Measurements from ENCODE around the gene TNFAIP3. TPM values are rescaled to one million over a fixed set of nuclear protein-coding genes. Genes with fewer than 3 reads are reported as not detected.
"Not testable (repeated sequence)": the region's sequence is repeated elsewhere in the genome, so short reads cannot be mapped to it uniquely, and the experiment has no call there.

TNFAIP3 gene
- total RNA-seq, 1 donor from 2014 or later: 6.3 TPM

DNA sequence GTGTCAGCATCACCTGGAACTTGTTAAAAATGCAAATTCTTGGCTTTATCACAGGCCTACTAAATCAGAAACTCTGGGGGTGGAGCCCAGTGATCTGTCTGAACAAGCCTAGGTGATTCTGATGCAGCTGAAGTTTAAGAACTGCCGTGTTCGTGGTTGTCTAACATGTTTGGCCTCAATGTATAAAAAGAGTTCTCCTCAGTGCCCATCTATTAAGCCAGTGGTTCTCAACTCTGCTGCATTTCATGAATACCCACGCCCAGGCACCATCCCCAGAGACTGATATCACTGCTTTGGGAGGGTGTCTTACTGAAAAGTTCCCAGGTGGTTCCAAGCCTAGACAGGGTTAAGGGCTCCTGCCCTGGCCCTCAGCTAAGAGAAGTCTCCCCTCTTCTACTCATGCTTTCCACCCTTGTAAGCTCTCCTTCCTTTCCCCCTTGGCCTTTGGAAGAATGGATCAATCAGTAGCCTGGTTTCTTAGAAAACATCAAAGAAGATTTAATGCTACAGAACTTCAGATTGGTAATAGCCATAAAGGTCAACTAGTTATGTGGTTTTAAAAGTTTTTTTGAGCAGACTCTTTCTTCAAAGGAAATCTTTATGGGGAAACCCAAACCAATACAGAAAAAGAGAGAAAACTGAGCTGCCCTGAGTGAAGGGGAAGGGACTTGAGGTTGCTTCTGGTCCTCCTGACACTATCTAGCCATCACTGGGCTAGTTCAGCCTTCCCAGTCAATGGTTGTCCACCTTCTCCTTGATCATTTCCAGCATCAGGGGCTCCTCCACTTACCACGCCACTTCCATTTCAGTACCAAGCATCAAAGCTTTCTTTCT lies 38.9 kb upstream of the TNFAIP3 start:
- Histone ChIP-seq H3K4me3 (ENCODE audit: low read length in 3 of 3) (no peak overlapping the region), H3K36me3 (ENCODE audit: control insufficient read depth in 3 of 3, insufficient read depth in 3 of 3, low read length in 3 of 3) (no peaks in the 10 kb centered on the region), H3K9ac (ENCODE audit: low read depth in 1 of 3, low read length in 3 of 3) (no peak overlapping the region), H3K4me1 (ENCODE audit: control insufficient read depth in 3 of 3, insufficient read depth in 3 of 3, low read length in 3 of 3) (peaks cover 0 to 3% (median 0%) of the 10 kb centered on the region in 3 donors), H3K27ac (ENCODE audit: low read depth, low read length) (no peak overlapping the region), H3K9me3 (ENCODE audit: control insufficient read depth in 3 of 3, low read length in 3 of 3) (no peaks in the 10 kb centered on the region), H3K27me3 (ENCODE audit: control insufficient read depth in 3 of 3, insufficient read depth in 3 of 3, low read length in 3 of 3) (no peaks in the 10 kb centered on the region)

- Histone ChIP-seq H3K36me3 (ENCODE audit: control insufficient read depth in 3 of 3, insufficient read depth in 3 of 3, low read length in 3 of 3) (no peaks in the 10 kb centered on the region), H3K27ac (ENCODE audit: low read depth, low read length) (no peak overlapping the region), H3K27me3 (ENCODE audit: control insufficient read depth in 3 of 3, insufficient read depth in 3 of 3, low read length in 3 of 3) (no peaks in the 10 kb centered on the region), H3K9me3 (ENCODE audit: control insufficient read depth in 3 of 3, low read length in 3 of 3) (no peaks in the 10 kb centered on the region), H3K4me3 (ENCODE audit: low read length in 3 of 3) (no peak overlapping the region), H3K9ac (ENCODE audit: low read depth in 1 of 3, low read length in 3 of 3) (no peak overlapping the region), H3K4me1 (ENCODE audit: control insufficient read depth in 3 of 3, insufficient read depth in 3 of 3, low read length in 3 of 3) (peaks cover 0 to 3% (median 0%) of the 10 kb centered on the region in 3 donors)
These were observed 37.4 kb upstream of the TNFAIP3 start for GRCh38 chr6:137829641-137830083.

DNA sequence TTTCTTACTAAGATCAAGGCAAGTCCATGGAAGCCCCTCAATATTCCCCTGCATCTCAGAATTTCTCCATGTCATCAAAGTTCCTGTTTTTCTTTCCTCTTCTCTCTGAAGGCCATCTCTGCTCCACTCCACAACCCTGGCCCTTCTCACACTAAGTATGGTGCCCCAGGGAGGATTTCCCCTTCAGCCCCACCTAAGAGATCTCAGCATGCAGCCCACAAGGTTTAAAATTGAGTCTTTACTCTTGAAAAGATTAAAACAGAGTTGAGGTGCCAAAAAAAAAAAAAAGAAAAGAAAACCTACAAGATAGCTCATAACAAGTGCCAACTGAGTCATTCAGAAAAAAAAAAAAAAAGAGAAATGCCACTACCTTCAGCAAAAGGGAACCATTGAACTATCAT lies 36.5 kb upstream of the TNFAIP3 start:
- no peaks in the 10 kb centered on the region for H3K36me3 ChIP-seq (ENCODE audit: control insufficient read depth in 3 of 3, insufficient read depth in 3 of 3, low read length in 3 of 3)
- H3K9ac ChIP-seq (ENCODE audit: low read depth in 1 of 3, low read length in 3 of 3): no peak overlapping the region
- H3K27ac ChIP-seq (ENCODE audit: low read depth, low read length): no peak overlapping the region
- no peaks in the 10 kb centered on the region for H3K9me3 ChIP-seq (ENCODE audit: control insufficient read depth in 3 of 3, low read length in 3 of 3)
- no peaks in the 10 kb centered on the region for H3K4me1 ChIP-seq (ENCODE audit: control insufficient read depth in 3 of 3, insufficient read depth in 3 of 3, low read length in 3 of 3)
- no peaks in the 10 kb centered on the region for H3K27me3 ChIP-seq (ENCODE audit: control insufficient read depth in 3 of 3, insufficient read depth in 3 of 3, low read length in 3 of 3)
- no peak overlapping the region for H3K4me3 ChIP-seq (ENCODE audit: low read length in 3 of 3)

GRCh38 chr6:137832110-137832509 lies 34.9 kb upstream of the TNFAIP3 start:
- no peak overlapping the region for H3K27ac ChIP-seq (ENCODE audit: low read depth, low read length)
- no peaks in the 10 kb centered on the region for H3K36me3 ChIP-seq (ENCODE audit: control insufficient read depth in 3 of 3, insufficient read depth in 3 of 3, low read length in 3 of 3)
- H3K9ac ChIP-seq (ENCODE audit: low read depth in 1 of 3, low read length in 3 of 3): no peak overlapping the region
- no peaks in the 10 kb centered on the region for H3K27me3 ChIP-seq (ENCODE audit: control insufficient read depth in 3 of 3, insufficient read depth in 3 of 3, low read length in 3 of 3)
- no peaks in the 10 kb centered on the region for H3K9me3 ChIP-seq (ENCODE audit: control insufficient read depth in 3 of 3, low read length in 3 of 3)
- H3K4me1 ChIP-seq (ENCODE audit: control insufficient read depth in 3 of 3, insufficient read depth in 3 of 3, low read length in 3 of 3): no peaks in the 10 kb centered on the region
- H3K4me3 ChIP-seq (ENCODE audit: low read length in 3 of 3): no peak overlapping the region

DNA sequence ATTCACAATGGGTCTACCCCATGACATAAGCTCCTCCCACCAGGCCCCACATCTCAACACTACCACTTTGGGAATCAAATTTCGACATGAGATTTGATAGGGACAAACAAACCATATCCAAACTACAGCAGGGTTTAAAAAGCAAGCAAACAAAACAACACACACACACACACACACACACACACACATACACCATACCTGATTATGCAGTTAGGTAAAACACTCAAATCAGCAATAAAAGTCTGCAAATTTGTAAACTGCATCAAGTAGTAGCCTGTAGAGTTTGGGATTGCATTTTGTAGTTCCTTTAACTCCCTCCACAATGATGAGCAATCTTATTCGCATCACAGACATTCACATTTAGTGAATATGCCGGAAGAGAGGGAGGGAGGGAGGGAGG lies 32.6 kb upstream of the TNFAIP3 start:
- no peak overlapping the region for H3K4me3 ChIP-seq (ENCODE audit: low read length in 3 of 3)
- no peaks in the 10 kb centered on the region for H3K36me3 ChIP-seq (ENCODE audit: control insufficient read depth in 3 of 3, insufficient read depth in 3 of 3, low read length in 3 of 3)
- H3K9me3 ChIP-seq (ENCODE audit: control insufficient read depth in 3 of 3, low read length in 3 of 3): no peaks in the 10 kb centered on the region
- no peak overlapping the region for H3K9ac ChIP-seq (ENCODE audit: low read depth in 1 of 3, low read length in 3 of 3)
- H3K27me3 ChIP-seq (ENCODE audit: control insufficient read depth in 3 of 3, insufficient read depth in 3 of 3, low read length in 3 of 3): no peaks in the 10 kb centered on the region
- H3K4me1 ChIP-seq (ENCODE audit: control insufficient read depth in 3 of 3, insufficient read depth in 3 of 3, low read length in 3 of 3): no peaks in the 10 kb centered on the region
- H3K27ac ChIP-seq (ENCODE audit: low read depth, low read length): no peak overlapping the region

DNA sequence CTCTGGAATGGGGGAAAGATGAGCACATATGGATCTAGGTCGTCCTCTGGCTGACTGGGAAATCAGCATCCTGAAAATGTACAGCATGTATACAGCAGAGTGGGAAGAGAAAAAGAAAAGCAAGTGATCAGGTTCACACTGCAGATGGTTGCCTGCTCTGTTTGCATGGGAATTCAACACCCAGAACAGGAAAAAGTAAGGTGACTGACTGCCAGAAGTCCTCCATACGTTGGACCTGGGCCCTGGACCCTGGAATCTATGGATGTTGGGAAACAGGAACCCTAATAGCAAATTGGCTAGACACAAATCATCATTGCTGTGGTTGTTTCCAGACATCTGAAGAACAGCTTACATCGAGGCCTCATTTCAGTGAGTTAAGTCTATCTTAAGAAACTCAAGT lies 30.3 kb upstream of the TNFAIP3 start:
- H3K27me3 ChIP-seq (ENCODE audit: control insufficient read depth in 3 of 3, insufficient read depth in 3 of 3, low read length in 3 of 3): no peaks in the 10 kb centered on the region
- H3K27ac ChIP-seq (ENCODE audit: low read depth, low read length): no peak overlapping the region
- no peak overlapping the region for H3K4me3 ChIP-seq (ENCODE audit: low read length in 3 of 3)
- H3K9me3 ChIP-seq (ENCODE audit: control insufficient read depth in 3 of 3, low read length in 3 of 3): no peaks in the 10 kb centered on the region
- H3K4me1 ChIP-seq (ENCODE audit: control insufficient read depth in 3 of 3, insufficient read depth in 3 of 3, low read length in 3 of 3): no peaks in the 10 kb centered on the region
- no peak overlapping the region for H3K9ac ChIP-seq (ENCODE audit: low read depth in 1 of 3, low read length in 3 of 3)
- no peaks in the 10 kb centered on the region for H3K36me3 ChIP-seq (ENCODE audit: control insufficient read depth in 3 of 3, insufficient read depth in 3 of 3, low read length in 3 of 3)

- H3K4me3 ChIP-seq (ENCODE audit: low read length in 3 of 3); H3K36me3 ChIP-seq (ENCODE audit: control insufficient read depth in 3 of 3, insufficient read depth in 3 of 3, low read length in 3 of 3); H3K27me3 ChIP-seq (ENCODE audit: control insufficient read depth in 3 of 3, insufficient read depth in 3 of 3, low read length in 3 of 3); H3K9ac ChIP-seq (ENCODE audit: low read depth in 1 of 3, low read length in 3 of 3); H3K27ac ChIP-seq (ENCODE audit: low read depth, low read length); H3K9me3 ChIP-seq (ENCODE audit: control insufficient read depth in 3 of 3, low read length in 3 of 3); H3K4me1 ChIP-seq (ENCODE audit: control insufficient read depth in 3 of 3, insufficient read depth in 3 of 3, low read length in 3 of 3): not testable (repeated sequence)
These were observed 29.0 kb upstream of the TNFAIP3 start for GRCh38 chr6:137838090-137838489.

- H3K36me3 ChIP-seq (ENCODE audit: control insufficient read depth in 3 of 3, insufficient read depth in 3 of 3, low read length in 3 of 3); H3K4me1 ChIP-seq (ENCODE audit: control insufficient read depth in 3 of 3, insufficient read depth in 3 of 3, low read length in 3 of 3); H3K4me3 ChIP-seq (ENCODE audit: low read length in 3 of 3): not testable (repeated sequence)
These were observed 28.5 kb upstream of the TNFAIP3 start for GRCh38 chr6:137838597-137838996.

DNA sequence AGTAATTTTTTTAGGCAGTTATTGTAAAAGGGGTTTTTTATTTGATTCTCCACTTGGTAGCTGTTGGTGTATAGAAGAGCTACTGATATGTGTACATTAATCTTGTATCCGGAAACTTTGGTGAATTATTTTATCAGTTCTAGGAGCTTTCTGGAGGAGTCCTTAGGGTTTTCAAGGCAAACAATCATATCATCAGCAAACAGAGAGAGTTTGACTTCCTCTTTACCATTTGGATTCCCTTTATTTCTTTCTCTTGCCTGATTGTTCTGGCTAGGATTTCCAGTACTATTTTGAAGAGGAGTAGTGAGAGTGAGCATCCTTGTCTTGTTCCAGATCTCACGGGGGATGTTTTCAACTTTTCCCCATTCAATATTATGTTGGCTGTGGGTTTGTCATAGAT lies 28.0 kb upstream of the TNFAIP3 start:
- H3K4me1 ChIP-seq (ENCODE audit: control insufficient read depth in 3 of 3, insufficient read depth in 3 of 3, low read length in 3 of 3): no peaks in the 10 kb centered on the region
- no peaks in the 10 kb centered on the region for H3K36me3 ChIP-seq (ENCODE audit: control insufficient read depth in 3 of 3, insufficient read depth in 3 of 3, low read length in 3 of 3)
- H3K27ac ChIP-seq (ENCODE audit: low read depth, low read length): no peak overlapping the region
- H3K4me3 ChIP-seq (ENCODE audit: low read length in 3 of 3): no peak overlapping the region
- no peak overlapping the region for H3K9ac ChIP-seq (ENCODE audit: low read depth in 1 of 3, low read length in 3 of 3)
- no peaks in the 10 kb centered on the region for H3K9me3 ChIP-seq (ENCODE audit: control insufficient read depth in 3 of 3, low read length in 3 of 3)
- no peaks in the 10 kb centered on the region for H3K27me3 ChIP-seq (ENCODE audit: control insufficient read depth in 3 of 3, insufficient read depth in 3 of 3, low read length in 3 of 3)

More at GRCh38 chr6:137838597-137838996, 28.5 kb upstream of the TNFAIP3 start:
- H3K9me3 ChIP-seq (ENCODE audit: control insufficient read depth in 3 of 3, low read length in 3 of 3); H3K27me3 ChIP-seq (ENCODE audit: control insufficient read depth in 3 of 3, insufficient read depth in 3 of 3, low read length in 3 of 3); H3K9ac ChIP-seq (ENCODE audit: low read depth in 1 of 3, low read length in 3 of 3); H3K27ac ChIP-seq (ENCODE audit: low read depth, low read length): not testable (repeated sequence)

GRCh38 chr6:137840252-137840651 lies 26.8 kb upstream of the TNFAIP3 start:
- Histone ChIP-seq H3K4me1 (ENCODE audit: control insufficient read depth in 3 of 3, insufficient read depth in 3 of 3, low read length in 3 of 3) (no peaks in the 10 kb centered on the region), H3K9ac (ENCODE audit: low read depth in 1 of 3, low read length in 3 of 3) (no peak overlapping the region), H3K36me3 (ENCODE audit: control insufficient read depth in 3 of 3, insufficient read depth in 3 of 3, low read length in 3 of 3) (no peaks in the 10 kb centered on the region), H3K27ac (ENCODE audit: low read depth, low read length) (no peak overlapping the region), H3K4me3 (ENCODE audit: low read length in 3 of 3) (no peak overlapping the region), H3K27me3 (ENCODE audit: control insufficient read depth in 3 of 3, insufficient read depth in 3 of 3, low read length in 3 of 3) (no peaks in the 10 kb centered on the region), H3K9me3 (ENCODE audit: control insufficient read depth in 3 of 3, low read length in 3 of 3) (no peaks in the 10 kb centered on the region)

Measured in skeletal muscle tissue (tissue), 4 donors.